PC-9 (cell line): ENCODE results near the gene MEIS2. TPM values are rescaled to one million over a fixed set of nuclear protein-coding genes. Genes with fewer than 3 reads are reported as not detected.
A peak's percentile ranks its signal among the peaks of the same experiment; 100 is the strongest.

Experiments used
- BruUV-seq: library from RNA; stranded (reverse); fragments of 400-500 nt; replicated peaks from 2 replicates; lab custom pipeline; 2021; lab: Mats Ljungman, UMichigan
- CTCF ChIA-PET: fragments of 300-600 bp; sonication (Branson Sonifier 250); formaldehyde crosslinking; loops from one replicate; lab custom pipeline; 2022; ENCODE audit warnings: antibody characterized with exemption; lab: Charles Lee
- POLR2A ChIA-PET: fragments of 300-600 bp; sonication (Branson Sonifier 250); formaldehyde crosslinking; loops from one replicate; lab custom pipeline; 2022; ENCODE audit warnings: antibody characterized with exemption; ENCODE audit not compliant: unreplicated experiment; lab: Charles Lee
- DNase-seq, 2 experiments: peaks; one replicate each; pipeline versions ENCODE4 v3.0.0 to v3.0.0-alpha.2; 2015 to 2022; ENCODE audit warnings: mixed read lengths in 1 of 2
- H2AFZ ChIP-seq: fragments of 200-600 bp; sonication (generic); 2 replicates; pipeline ENCODE4 v1.8.1; 2017; ENCODE audit warnings: antibody characterized with exemption
- H3F3A ChIP-seq: fragments of 200-600 bp; sonication (generic); 2 replicates; pipeline ENCODE4 v1.8.1; 2017; ENCODE audit warnings: antibody characterized with exemption, mild to moderate bottlenecking, low read depth; ENCODE audit not compliant: insufficient read depth
- H3K27ac ChIP-seq: fragments of 200-600 bp; sonication (generic); 2 replicates; pipeline ENCODE4 v1.6.1; 2016; ENCODE audit warnings: mixed run types
- H3K27me3 ChIP-seq: fragments of 200-600 bp; sonication (generic); 2 replicates; pipeline ENCODE4 v1.6.1; 2016; ENCODE audit warnings: low read depth, mixed run types; ENCODE audit not compliant: insufficient read depth
- H3K36me3 ChIP-seq: fragments of 200-600 bp; sonication (generic); 2 replicates; pipeline ENCODE4 v1.6.1; 2016; ENCODE audit warnings: low read depth, mixed run types
- H3K4me1 ChIP-seq: fragments of 200-600 bp; sonication (generic); replicated peaks from 2 replicates; pipeline ENCODE4 v1.6.1; 2016; ENCODE audit warnings: mixed run types; ENCODE audit not compliant: insufficient read depth
- H3K4me2 ChIP-seq: fragments of 200-600 bp; sonication (generic); 2 replicates; pipeline ENCODE4 v1.6.1; 2017; ENCODE audit warnings: mixed run types
- H3K4me3 ChIP-seq: fragments of 200-600 bp; sonication (generic); 2 replicates; pipeline ENCODE4 v1.6.1; 2016; ENCODE audit warnings: mixed run types
- H3K79me2 ChIP-seq: fragments of 200-600 bp; sonication (generic); 2 replicates; pipeline ENCODE4 v1.6.1; 2017; ENCODE audit warnings: low read depth, mixed run types
- H3K9me2 ChIP-seq: fragments of 200-600 bp; sonication (generic); 2 replicates; pipeline ENCODE4 v1.8.1; 2017; ENCODE audit warnings: mild to moderate bottlenecking; ENCODE audit not compliant: insufficient read depth
- H3K9me3 ChIP-seq: fragments of 200-600 bp; sonication (generic); 2 replicates; pipeline ENCODE4 v1.8.1; 2016; ENCODE audit warnings: low read depth; ENCODE audit not compliant: insufficient read depth
- H4K20me1 ChIP-seq: fragments of 200-600 bp; sonication (generic); 2 replicates; pipeline ENCODE4 v1.8.1; 2017; ENCODE audit not compliant: insufficient read depth
- EZH2 ChIP-seq: fragments of 200-600 bp; sonication (generic); IDR thresholded peaks from 2 replicates; pipeline ENCODE4 v1.8.0; 2017; ENCODE audit warnings: antibody characterized with exemption, low read depth
- intact Hi-C: fragments of 100-400 bp; cut with micrococcal nuclease; formaldehyde crosslinking; loops from one replicate; pipeline ENCODE4 v1.10.0; 2022; ENCODE audit not compliant: unreplicated experiment
- total RNA-seq: library from RNA; stranded (reverse); gene quantifications from 2 replicates; pipeline ENCODE4 v1.2.3, GENCODE V29; 2021
- TF ChIP-seq, protein P1 (sequence below): fragments of 200-600 bp; sonication (generic); conservative IDR thresholded peaks from 2 replicates; pipeline ENCODE4 v1.6.1; 2017; ENCODE audit warnings: mixed run types, antibody characterized with exemption, mild to moderate bottlenecking, moderate library complexity

Gene MEIS2
- total RNA-seq, 1 experiment from 2014 or later: 29.1 TPM

DNA sequence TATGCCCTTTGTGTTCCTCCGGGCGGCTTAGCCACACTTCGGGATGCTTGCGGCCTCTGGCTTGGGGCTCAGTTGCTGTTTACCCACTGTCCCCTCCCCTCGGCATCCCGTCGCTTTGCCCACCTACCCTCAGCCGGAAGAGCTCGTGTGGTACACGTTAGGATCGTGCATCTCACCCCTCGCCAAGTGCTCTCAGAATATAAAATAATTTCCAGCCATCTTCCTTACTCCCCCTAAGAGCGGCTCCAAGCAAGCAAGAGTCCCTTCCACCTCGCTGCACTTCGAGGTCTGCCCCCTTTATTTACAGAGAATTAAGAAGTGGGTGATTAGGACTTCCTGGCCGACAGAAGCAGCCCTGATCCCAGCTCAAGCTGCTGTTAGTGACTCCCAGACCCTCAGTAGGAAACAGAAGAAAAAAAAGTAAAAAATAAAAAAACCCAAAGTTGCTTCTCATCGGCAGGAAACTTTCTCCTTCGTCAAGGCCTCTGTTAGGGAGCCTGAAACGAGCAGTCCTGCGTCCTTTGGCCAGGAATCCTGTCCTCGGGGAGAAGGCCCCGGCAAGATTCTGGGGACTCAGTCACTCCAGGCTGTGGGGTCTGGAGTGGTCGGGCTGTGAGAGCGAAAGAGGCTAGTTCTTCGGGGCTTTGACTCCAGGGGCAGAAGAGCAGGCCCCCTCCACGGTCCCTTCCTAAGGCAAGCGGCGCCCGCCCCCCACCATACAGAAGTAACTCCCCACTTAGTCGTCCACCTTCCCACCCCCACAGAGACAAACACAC, 3.0 kb downstream of the MEIS2 start:
- H3F3A ChIP-seq: peaks cover 10% of the 10 kb centered on the region
- H3K4me3 ChIP-seq: peak overlapping the region; percentile 91; the same call in 1 of the 2 replicates
- H3K27me3 ChIP-seq: no peaks in the 10 kb centered on the region
- ChIA-PET POLR2A (no interaction called here), CTCF (interaction anchor here (0.6 kb wide), 1 partner anchor 25 kb away, joined by 9 read pairs; no protein-coding TSS in a partner anchor)
- H4K20me1 ChIP-seq: no peaks in the 10 kb centered on the region
- DNase-seq: no peak
- H3K27ac ChIP-seq: no peak overlapping the region
- H3K9me3 ChIP-seq: no peaks in the 10 kb centered on the region
- intact Hi-C loops: no loop called here
- H3K36me3 ChIP-seq: peaks cover 12% of the 10 kb centered on the region; the same call in 1 of the 2 replicates
- H3K9me2 ChIP-seq: no peaks in the 10 kb centered on the region
- peaks cover 8% of the 10 kb centered on the region; the same call in 1 of the 2 replicates for H3K4me1 ChIP-seq
- TSS peak; percentile 5 for BruUV-seq
- H2AFZ ChIP-seq: no peak overlapping the region
- H3K4me2 ChIP-seq: peak overlapping the region; percentile 58
- H3K79me2 ChIP-seq: peaks cover 31% of the 10 kb centered on the region
- TF ChIP-seq, protein P1, sequence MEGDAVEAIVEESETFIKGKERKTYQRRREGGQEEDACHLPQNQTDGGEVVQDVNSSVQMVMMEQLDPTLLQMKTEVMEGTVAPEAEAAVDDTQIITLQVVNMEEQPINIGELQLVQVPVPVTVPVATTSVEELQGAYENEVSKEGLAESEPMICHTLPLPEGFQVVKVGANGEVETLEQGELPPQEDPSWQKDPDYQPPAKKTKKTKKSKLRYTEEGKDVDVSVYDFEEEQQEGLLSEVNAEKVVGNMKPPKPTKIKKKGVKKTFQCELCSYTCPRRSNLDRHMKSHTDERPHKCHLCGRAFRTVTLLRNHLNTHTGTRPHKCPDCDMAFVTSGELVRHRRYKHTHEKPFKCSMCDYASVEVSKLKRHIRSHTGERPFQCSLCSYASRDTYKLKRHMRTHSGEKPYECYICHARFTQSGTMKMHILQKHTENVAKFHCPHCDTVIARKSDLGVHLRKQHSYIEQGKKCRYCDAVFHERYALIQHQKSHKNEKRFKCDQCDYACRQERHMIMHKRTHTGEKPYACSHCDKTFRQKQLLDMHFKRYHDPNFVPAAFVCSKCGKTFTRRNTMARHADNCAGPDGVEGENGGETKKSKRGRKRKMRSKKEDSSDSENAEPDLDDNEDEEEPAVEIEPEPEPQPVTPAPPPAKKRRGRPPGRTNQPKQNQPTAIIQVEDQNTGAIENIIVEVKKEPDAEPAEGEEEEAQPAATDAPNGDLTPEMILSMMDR: no peak
- TF ChIP-seq EZH2: no peak

DNA sequence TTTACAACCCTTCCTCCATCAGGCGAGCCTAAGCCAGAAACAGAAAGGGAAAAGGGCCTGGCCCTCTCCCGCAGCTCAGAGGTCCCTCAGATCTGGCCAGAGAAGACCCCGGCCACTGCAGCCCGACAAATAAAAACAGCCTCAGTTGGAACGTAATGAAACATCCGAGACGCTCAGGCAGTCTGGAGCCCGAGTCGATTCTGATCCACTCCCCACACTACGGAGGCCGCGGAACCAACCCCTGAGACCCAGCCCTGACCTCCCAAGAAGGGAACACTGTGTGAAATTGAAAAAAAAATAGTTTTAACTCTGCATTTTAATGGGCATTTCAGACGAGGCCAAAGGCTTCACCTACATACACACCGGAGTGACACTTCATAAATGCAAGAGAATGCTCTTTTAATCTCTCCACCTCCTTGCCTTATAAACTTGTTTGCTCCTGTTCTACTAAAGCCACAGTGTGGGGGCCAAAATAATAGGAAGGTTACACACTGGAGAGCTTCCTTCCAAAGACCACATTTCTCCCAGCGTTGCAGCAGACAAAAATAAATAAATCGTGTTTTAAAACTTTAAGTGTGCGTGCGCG, 3.7 kb downstream of the MEIS2 start:
- no TSS peak for BruUV-seq
- no peak for DNase-seq

More for the DNA sequence above, 3.7 kb downstream of the MEIS2 start:
- H3F3A ChIP-seq: peaks cover 10% of the 10 kb centered on the region
- ChIA-PET POLR2A (no interaction called here), CTCF (no interaction called here)
- H3K9me2 ChIP-seq: no peaks in the 10 kb centered on the region
- no peaks in the 10 kb centered on the region for H3K9me3 ChIP-seq
- peaks cover 8% of the 10 kb centered on the region; the same call in 1 of the 2 replicates for H3K4me1 ChIP-seq
- peaks cover 31% of the 10 kb centered on the region for H3K79me2 ChIP-seq
- no peak overlapping the region for H2AFZ ChIP-seq
- no peak overlapping the region for H3K4me2 ChIP-seq
- intact Hi-C loops: no loop called here
- H4K20me1 ChIP-seq: no peaks in the 10 kb centered on the region
- H3K36me3 ChIP-seq: peaks cover 12% of the 10 kb centered on the region; the same call in 1 of the 2 replicates
- no peak overlapping the region for H3K4me3 ChIP-seq
- no peaks in the 10 kb centered on the region for H3K27me3 ChIP-seq
- H3K27ac ChIP-seq: no peak overlapping the region
- TF ChIP-seq, protein P1: no peak
- TF ChIP-seq EZH2: no peak
